ENCODE results near the gene GALNT16.
A peak's percentile ranks its signal among the peaks of the same experiment; 100 is the strongest.
"Not testable (repeated sequence)": the region's sequence is repeated elsewhere in the genome, so short reads cannot be mapped to it uniquely, and the experiment has no call there.

The GALNT16 gene

GRCh38 chr14:69260190-69260860 lies 367 bp downstream of the GALNT16 start:
- DNase-seq (ENCODE audit: low read depth), result no peak

GRCh38 chr14:69260861-69261564 lies 1.1 kb downstream of the GALNT16 start:
- no peak for DNase-seq (ENCODE audit: low read depth)

GRCh38 chr14:69261761-69262331 lies 1.9 kb downstream of the GALNT16 start:
- no peak for DNase-seq (ENCODE audit: low read depth)

GRCh38 chr14:69262516-69262915 lies 2.6 kb downstream of the GALNT16 start:
- no peak for DNase-seq (ENCODE audit: low read depth)

- peak; percentile 99 for DNase-seq (ENCODE audit: low read depth)
Observed at GRCh38 chr14:69263364-69263763, 3.4 kb downstream of the GALNT16 start.

GRCh38 chr14:69263771-69264170 lies 3.8 kb downstream of the GALNT16 start:
- peak; percentile 19 for DNase-seq (ENCODE audit: low read depth)

GRCh38 chr14:69266572-69267345 lies 6.8 kb downstream of the GALNT16 start:
- DNase-seq (ENCODE audit: low read depth), result no peak

GRCh38 chr14:69267492-69267891 lies 7.5 kb downstream of the GALNT16 start:
- DNase-seq (ENCODE audit: low read depth), result no peak

- peak; percentile 68 for DNase-seq (ENCODE audit: low read depth)
Observed at GRCh38 chr14:69268223-69268622, 8.3 kb downstream of the GALNT16 start.

GRCh38 chr14:69268763-69269162 lies 8.8 kb downstream of the GALNT16 start:
- DNase-seq (ENCODE audit: low read depth), result no peak

GRCh38 chr14:69269381-69269780 lies 9.4 kb downstream of the GALNT16 start:
- no peak for DNase-seq (ENCODE audit: low read depth)

- DNase-seq (ENCODE audit: low read depth), result no peak
Observed at GRCh38 chr14:69270097-69270496, 10.1 kb downstream of the GALNT16 start.

- no peak for DNase-seq (ENCODE audit: low read depth)
Observed at GRCh38 chr14:69270795-69271708, 11.1 kb downstream of the GALNT16 start.

GRCh38 chr14:69274321-69274720 lies 14.4 kb downstream of the GALNT16 start:
- no peak for DNase-seq (ENCODE audit: low read depth)

- no peak for DNase-seq (ENCODE audit: low read depth)
Observed at GRCh38 chr14:69275331-69275730, 15.4 kb downstream of the GALNT16 start.

GRCh38 chr14:69277356-69277755 lies 17.4 kb downstream of the GALNT16 start:
- DNase-seq (ENCODE audit: low read depth), result not testable (repeated sequence)

- no peak for DNase-seq (ENCODE audit: low read depth)
Observed at GRCh38 chr14:69280746-69281291, 20.9 kb downstream of the GALNT16 start.

GRCh38 chr14:69281450-69282169 lies 21.7 kb downstream of the GALNT16 start:
- DNase-seq (ENCODE audit: low read depth), result no peak

GRCh38 chr14:69282448-69282847 lies 22.5 kb downstream of the GALNT16 start:
- no peak for DNase-seq (ENCODE audit: low read depth)

GRCh38 chr14:69284170-69284569 lies 24.2 kb downstream of the GALNT16 start:
- no peak for DNase-seq (ENCODE audit: low read depth)
